Measurements from ENCODE around the gene BMP8B.
"Not testable (repeated sequence)": the region's sequence is repeated elsewhere in the genome, so short reads cannot be mapped to it uniquely, and the experiment has no call there.

The BMP8B gene

GRCh38 chr1:39778463-39779099 is 10.1 kb downstream of the BMP8B start:
- DNase-seq = not testable (repeated sequence)

GRCh38 chr1:39777896-39778295 is 10.8 kb downstream of the BMP8B start:
- not testable (repeated sequence) for DNase-seq

GRCh38 chr1:39777306-39777705 is 11.4 kb downstream of the BMP8B start:
- no peak for DNase-seq

GRCh38 chr1:39776886-39777285 is 11.8 kb downstream of the BMP8B start:
- no peak for DNase-seq

- DNase-seq = peak in 2 of 51 donors; percentile 3 to 6
Measured at GRCh38 chr1:39776400-39776713, 12.3 kb downstream of the BMP8B start.

- not testable (repeated sequence) for DNase-seq
Measured at GRCh38 chr1:39775676-39776399, 12.8 kb downstream of the BMP8B start.

GRCh38 chr1:39775141-39775540 is 13.5 kb downstream of the BMP8B start:
- DNase-seq = not testable (repeated sequence)

- DNase-seq = not testable (repeated sequence)
Measured at GRCh38 chr1:39773369-39773979, 15.2 kb downstream of the BMP8B start.

- not testable (repeated sequence) for DNase-seq
Measured at GRCh38 chr1:39771022-39771532, 17.6 kb downstream of the BMP8B start, which contains the start of gene OXCT2. Gene OXCT2, minus strand, starts transcription at chr1:39771348. Its CDS starts 93 bp downstream, at chr1:39771255.

GRCh38 chr1:39770100-39771021 is 18.3 kb downstream of the BMP8B start:
- not testable (repeated sequence) for DNase-seq

GRCh38 chr1:39769502-39769901 is 19.2 kb downstream of the BMP8B start:
- not testable (repeated sequence) for DNase-seq

- DNase-seq = not testable (repeated sequence)
Measured at GRCh38 chr1:39766466-39766865, 22.2 kb downstream of the BMP8B start.

GRCh38 chr1:39764512-39764911 is 24.2 kb downstream of the BMP8B start:
- DNase-seq = not testable (repeated sequence)

- DNase-seq = not testable (repeated sequence)
Measured at GRCh38 chr1:39763619-39764374, 24.9 kb downstream of the BMP8B start.

- DNase-seq = no peak
Measured at GRCh38 chr1:39762550-39763540, 25.8 kb downstream of the BMP8B start.

- DNase-seq = no peak
Measured at GRCh38 chr1:39761557-39762260, 27.0 kb downstream of the BMP8B start.

GRCh38 chr1:39761016-39761415 is 27.6 kb downstream of the BMP8B start:
- no peak for DNase-seq

All from hypothalamus (tissue), 51 donors.